B cell (primary cell): Measurements from ENCODE around the gene ELK4. TPM values are rescaled to one million over a fixed set of nuclear protein-coding genes. Genes with fewer than 3 reads are reported as not detected.
A peak's percentile ranks its signal among the peaks of the same experiment; 100 is the strongest.

ENCODE experiments used
- ATAC-seq: fragments of 200-7000 bp; cut with Tn5 transposase; one replicate; pipeline ENCODE4 v1.10.0; 2021; ENCODE audit warnings: low read depth, mild to moderate bottlenecking, moderate number of reproducible peaks, moderate library complexity
- CTCF ChIA-PET: fragments of 350-600 bp; sonication (Branson Sonifier 250); formaldehyde crosslinking; loops from one replicate; lab custom pipeline; 2021; ENCODE audit warnings: antibody characterized with exemption, inconsistent platforms; lab: Charles Lee
- POLR2A ChIA-PET: fragments of 350-600 bp; sonication (Branson Sonifier 250); formaldehyde crosslinking; loops from one replicate; lab custom pipeline; 2021; ENCODE audit warnings: antibody characterized with exemption; lab: Charles Lee
- DNase-seq: peaks from one replicate; pipeline ENCODE4 v3.0.0; 2013
- H2AFZ ChIP-seq: 2 replicates; pipeline ENCODE4 v1.6.1; 2012; ENCODE audit warnings: mild to moderate bottlenecking, low read depth, low read length; ENCODE audit not compliant: insufficient read depth, poor library complexity, severe bottlenecking
- H3K27ac ChIP-seq, 2 donors: 1 replicate in 1 of 2; 2 replicates in 1 of 2; pipeline ENCODE4 v1.5.1; 2012 to 2013; ENCODE audit warnings: low read length in 2 of 2, mild to moderate bottlenecking in 2 of 2, moderate library complexity in 1 of 2
- H3K27me3 ChIP-seq, 4 experiments: fragments of 200-600 bp in 1 of 4; sonication (generic) in 1 of 4; replicated peaks in 1 of 4; 1 replicate in 2 of 4; 2 replicates in 2 of 4; pipeline versions ENCODE4 v1.6.1 to v1.7.0; 2013 to 2016; ENCODE audit warnings: low read length in 3 of 4, mild to moderate bottlenecking in 2 of 4, mixed read lengths in 1 of 4, moderate library complexity in 1 of 4; ENCODE audit not compliant: insufficient read depth in 4 of 4, control insufficient read depth in 3 of 4; ENCODE audit errors: control extremely low read depth in 1 of 4
- H3K36me3 ChIP-seq, 2 experiments: replicated peaks in 1 of 2; 1 replicate in 1 of 2; 2 replicates in 1 of 2; pipeline versions ENCODE4 v1.6.1 to v1.7.1; 2013; ENCODE audit warnings: low read length in 1 of 2; ENCODE audit not compliant: insufficient read depth in 2 of 2, control insufficient read depth in 1 of 2; ENCODE audit errors: control extremely low read depth in 1 of 2, extremely low read depth in 1 of 2
- H3K4me1 ChIP-seq, 2 donors: fragments of 200-600 bp in 1 of 2; sonication (generic) in 1 of 2; 1 replicate in 1 of 2; 2 replicates in 1 of 2; pipeline versions ENCODE4 v1.5.1 to v1.6.1; 2013 to 2017; ENCODE audit warnings: low read length in 2 of 2; ENCODE audit not compliant: control insufficient read depth in 2 of 2, insufficient read depth in 2 of 2
- H3K4me2 ChIP-seq: replicated peaks from 2 replicates; pipeline ENCODE3; 2012; ENCODE audit warnings: mild to moderate bottlenecking, low read depth, low read length; ENCODE audit not compliant: poor library complexity, severe bottlenecking
- H3K4me3 ChIP-seq, 5 experiments: fragments of 200-600 bp in 1 of 5; sonication (generic) in 1 of 5; 1 replicate in 3 of 5; 2 replicates in 2 of 5; pipeline versions ENCODE4 v1.5.1 to v1.7.0; 2011 to 2016; ENCODE audit warnings: low read length in 4 of 5, mild to moderate bottlenecking in 4 of 5, low read depth in 2 of 5, control low read depth in 1 of 5, moderate library complexity in 1 of 5; ENCODE audit not compliant: insufficient read depth in 1 of 5; ENCODE audit errors: control extremely low read depth in 1 of 5, extremely low read depth in 1 of 5
- H3K79me2 ChIP-seq: fragments of 200-600 bp; sonication (generic); one replicate; pipeline ENCODE4 v1.6.0; 2016; ENCODE audit warnings: low read length; ENCODE audit not compliant: control insufficient read depth, insufficient read depth
- H3K9ac ChIP-seq: fragments of 200-600 bp; sonication (generic); 2 replicates; pipeline ENCODE4 v1.6.1; 2017; ENCODE audit warnings: mild to moderate bottlenecking, low read length, moderate library complexity
- H3K9me3 ChIP-seq, 3 donors: one replicate each; pipeline versions ENCODE4 v1.6.1 to v1.7.1; 2013; ENCODE audit warnings: low read length in 2 of 3; ENCODE audit not compliant: control insufficient read depth in 2 of 3, insufficient read depth in 1 of 3; ENCODE audit errors: control extremely low read depth in 1 of 3
- H4K20me1 ChIP-seq: 2 replicates; pipeline ENCODE4 v1.6.0; 2012; ENCODE audit warnings: mild to moderate bottlenecking, low read length; ENCODE audit not compliant: insufficient read depth, control insufficient read depth, poor library complexity, severe bottlenecking
- H3K27ac Mint-ChIP-seq: one replicate; pipeline ENCODE4 v1.8.0; 2021; ENCODE audit warnings: mixed read lengths
- H3K27me3 Mint-ChIP-seq: one replicate; pipeline ENCODE4 v1.8.0; 2021; ENCODE audit warnings: mixed read lengths
- H3K4me1 Mint-ChIP-seq: one replicate; pipeline ENCODE4 v1.8.0; 2021; ENCODE audit warnings: mixed read lengths
- H3K4me3 Mint-ChIP-seq: one replicate; pipeline ENCODE4 v1.8.0; 2021; ENCODE audit warnings: mixed read lengths
- H3K9me3 Mint-ChIP-seq: one replicate; pipeline ENCODE4 v1.8.0; 2022; ENCODE audit warnings: mixed read lengths; ENCODE audit not compliant: insufficient read depth
- EZH2 ChIP-seq: IDR thresholded peaks from 2 replicates; pipeline ENCODE4 v1.6.1; 2012; ENCODE audit warnings: borderline replicate concordance, low read depth, mild to moderate bottlenecking, moderate library complexity, low read length; ENCODE audit not compliant: insufficient read depth, poor library complexity, severe bottlenecking
- WGBS: methylation state at CpG from one replicate; pipeline ENCODE4 v1.1.5; 2013; ENCODE audit warnings: missing lambda C conversion rate; ENCODE audit not compliant: insufficient coverage; 5-methylcytosine and 5-hydroxymethylcytosine counted together
- intact Hi-C: fragments of 100-400 bp; cut with micrococcal nuclease; formaldehyde crosslinking; loops from one replicate; pipeline ENCODE4 v1.10.0; 2022
- polyA plus RNA-seq: library from polyadenylated mRNA; depleted of rRNA; stranded (reverse); fragments of >200 nt; gene quantifications from 2 replicates; pipeline ENCODE4 v1.2.3, GENCODE V29; 2012
- total RNA-seq, 2 donors: library from RNA; stranded (reverse); fragments of 120-200 nt in 1 of 2; gene quantifications; 1 replicate in 1 of 2; 2 replicates in 1 of 2; pipeline versions ENCODE4 v1.2.3 to v1.2.4, GENCODE V29; 2013 to 2022
- TF ChIP-seq, protein P1 (sequence below): fragments of 200-600 bp; IDR thresholded peaks from one replicate; pipeline ENCODE4 v1.8.0; 2022; ENCODE audit warnings: antibody characterized with exemption, mild to moderate bottlenecking

The ELK4 gene
- total and polyA plus RNA-seq, 2 donors (not counting 1 experiment from before 2014, with no cell fraction given): 11.0 to 151 TPM

DNA sequence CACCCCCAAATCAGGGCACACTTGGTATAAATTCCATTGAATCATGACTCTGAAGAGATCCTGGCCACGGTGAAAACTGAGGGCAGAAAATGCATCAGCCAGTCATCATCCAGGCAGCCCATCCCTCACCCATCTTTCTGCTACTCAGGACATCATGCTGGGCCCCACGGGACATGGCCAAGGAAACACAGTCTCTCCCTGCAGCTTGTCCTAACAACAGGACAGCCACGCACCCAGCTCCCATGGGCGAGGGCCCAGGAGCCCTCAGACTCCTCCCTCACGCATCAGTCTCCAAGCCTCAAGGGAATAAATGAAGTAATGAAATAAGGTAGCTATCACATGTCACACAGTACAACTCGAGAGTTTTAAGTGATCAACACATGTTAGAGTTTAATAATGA, 37.8 kb downstream of the ELK4 start:
- peak overlapping the region in 2 of 5 experiments; percentile 28 to 38 for H3K4me3 ChIP-seq
- CTCF ChIA-PET: interaction anchor here (0.8 to 15.5 kb wide), 12 partner anchors 9 to 260 kb away, joined by 3 to 658 read pairs (median 4); partner anchors contain the start of gene ELK4
- Mint-ChIP-seq H3K4me3 (peak overlapping the region; percentile 74), H3K9me3 (no peaks in the 10 kb centered on the region), H3K4me1 (peaks cover 48% of the 10 kb centered on the region), H3K27me3 (no peaks in the 10 kb centered on the region), H3K27ac (peak overlapping the region; percentile 90)
- H3K4me1 ChIP-seq: peaks cover 47 to 56% of the 10 kb centered on the region in 2 donors
- H3K9ac ChIP-seq: peak overlapping the region; percentile 30
- POLR2A ChIA-PET: interaction anchor here (0.5 to 7.8 kb wide), 3 partner anchors 38 to 273 kb away, joined by 3 to 65 read pairs (median 4); partner anchors contain the start of genes ELK4 and NUAK2
- ATAC-seq: no peak
- WGBS: 24% methylated on average over 3 of the region's 6 CpGs
- H3K4me2 ChIP-seq: peak overlapping the region; percentile 92
- peaks cover 15% of the 10 kb centered on the region for H3K79me2 ChIP-seq
- no peaks in the 10 kb centered on the region for H3K9me3 ChIP-seq
- intact Hi-C loops: loop anchor here (2.0 kb wide), 2 partner anchors 15 to 65 kb away; no protein-coding TSS in a partner anchor
- peak overlapping the region; percentile 57 for H2AFZ ChIP-seq
- no peaks in the 10 kb centered on the region for H3K27me3 ChIP-seq
- no peak for DNase-seq
- no peaks in the 10 kb centered on the region for H4K20me1 ChIP-seq
- no peak for TF ChIP-seq EZH2
- TF ChIP-seq, protein P1, sequence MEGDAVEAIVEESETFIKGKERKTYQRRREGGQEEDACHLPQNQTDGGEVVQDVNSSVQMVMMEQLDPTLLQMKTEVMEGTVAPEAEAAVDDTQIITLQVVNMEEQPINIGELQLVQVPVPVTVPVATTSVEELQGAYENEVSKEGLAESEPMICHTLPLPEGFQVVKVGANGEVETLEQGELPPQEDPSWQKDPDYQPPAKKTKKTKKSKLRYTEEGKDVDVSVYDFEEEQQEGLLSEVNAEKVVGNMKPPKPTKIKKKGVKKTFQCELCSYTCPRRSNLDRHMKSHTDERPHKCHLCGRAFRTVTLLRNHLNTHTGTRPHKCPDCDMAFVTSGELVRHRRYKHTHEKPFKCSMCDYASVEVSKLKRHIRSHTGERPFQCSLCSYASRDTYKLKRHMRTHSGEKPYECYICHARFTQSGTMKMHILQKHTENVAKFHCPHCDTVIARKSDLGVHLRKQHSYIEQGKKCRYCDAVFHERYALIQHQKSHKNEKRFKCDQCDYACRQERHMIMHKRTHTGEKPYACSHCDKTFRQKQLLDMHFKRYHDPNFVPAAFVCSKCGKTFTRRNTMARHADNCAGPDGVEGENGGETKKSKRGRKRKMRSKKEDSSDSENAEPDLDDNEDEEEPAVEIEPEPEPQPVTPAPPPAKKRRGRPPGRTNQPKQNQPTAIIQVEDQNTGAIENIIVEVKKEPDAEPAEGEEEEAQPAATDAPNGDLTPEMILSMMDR: no peak
- H3K36me3 ChIP-seq: peaks cover 3 to 10% of the 10 kb centered on the region in 2 experiments
- H3K27ac ChIP-seq: peak overlapping the region; percentile 65 to 72

DNA sequence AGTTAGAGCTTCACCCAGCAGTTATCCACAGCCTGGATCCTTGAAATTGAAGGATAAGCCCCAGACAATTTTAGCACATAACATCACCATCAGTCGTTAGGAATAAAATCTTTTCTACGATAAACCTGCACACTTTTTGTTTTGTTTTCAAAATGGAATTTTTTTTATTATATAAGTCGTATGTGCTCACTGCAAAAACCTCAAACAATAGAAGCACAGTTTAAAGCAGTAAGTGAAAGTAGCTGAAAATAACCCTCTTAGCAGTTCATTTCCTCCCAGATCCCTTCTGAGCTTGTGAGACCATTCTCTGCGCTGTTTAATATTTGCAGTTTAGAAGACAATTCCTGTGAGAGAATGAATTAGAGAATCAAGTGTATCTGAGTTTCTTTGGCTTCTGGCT, 38.3 kb downstream of the ELK4 start:
- CTCF ChIA-PET: interaction anchor here (0.8 to 15.5 kb wide), 13 partner anchors 8 to 384 kb away, joined by 3 to 658 read pairs (median 4); partner anchors contain the start of gene ELK4
- Histone ChIP-seq H3K4me2 (peak overlapping the region; percentile 92), H4K20me1 (no peaks in the 10 kb centered on the region), H3K27me3 (no peaks in the 10 kb centered on the region), H3K79me2 (peaks cover 15% of the 10 kb centered on the region), H3K36me3 (peaks cover 3 to 9% of the 10 kb centered on the region in 2 experiments), H3K4me1 (peaks cover 47 to 56% of the 10 kb centered on the region in 2 donors), H3K9ac (peak overlapping the region; percentile 30), H3K9me3 (no peaks in the 10 kb centered on the region), H3K27ac (peak overlapping the region; percentile 65 to 72), H3K4me3 (peak overlapping the region in 4 of 5 experiments; percentile 9 to 38 (median 28)), H2AFZ (peak overlapping the region; percentile 57)
- peak; percentile 55 for DNase-seq
- POLR2A ChIA-PET: interaction anchor here (0.5 to 7.8 kb wide), 3 partner anchors 38 to 272 kb away, joined by 3 to 65 read pairs (median 4); partner anchors contain the start of genes ELK4 and NUAK2
- Mint-ChIP-seq H3K9me3 (no peaks in the 10 kb centered on the region), H3K4me1 (peaks cover 51% of the 10 kb centered on the region), H3K27ac (peak overlapping the region; percentile 90), H3K27me3 (no peaks in the 10 kb centered on the region), H3K4me3 (peak overlapping the region; percentile 74)
- intact Hi-C loops: loop anchor here (2.0 kb wide), 1 partner anchor 65 kb away; no protein-coding TSS in a partner anchor
- peak; percentile 28 for ATAC-seq
- no CpG with 5 or more reads among the region's 4 CpGs for WGBS
- TF ChIP-seq, protein P1: no peak
